K562 (cell line): ENCODE results near the gene ZFP64.

Source experiments
- ATF1 ChIP-seq, 2 experiments: fragments of 450-650 bp in 1 of 2; IDR thresholded peaks; 2 replicates each; pipeline ENCODE4 v1.6.1; 2016; ENCODE audit warnings: missing compliant biosample characterization in 1 of 2, missing genetic modification characterization in 1 of 2
- BCL6 ChIP-seq: fragments of 250-450 bp; sonication (Bioruptor Pico); IDR thresholded peaks from 2 replicates; pipeline ENCODE4 v1.4.0; 2020
- BRCA1 ChIP-seq, 2 experiments: fragments of 450-650 bp in 1 of 2; sonication (generic) in 1 of 2; formaldehyde crosslinking in 1 of 2; IDR thresholded peaks; 2 replicates each; pipeline versions ENCODE4 v1.5.0 to v1.6.1; 2017 to 2020; ENCODE audit warnings: mild to moderate bottlenecking in 1 of 2, missing genetic modification reagents in 1 of 2
- EP300 ChIP-seq: IDR thresholded peaks from 2 replicates; pipeline ENCODE4 v1.6.1; 2012; ENCODE audit warnings: low read length, improper control_type of control experiment
- ETV1 ChIP-seq: fragments of 450-650 bp; conservative IDR thresholded peaks from 2 replicates; pipeline ENCODE4 v1.6.1; 2016; ENCODE audit warnings: missing genetic modification characterization, control low read depth, low read depth, missing compliant biosample characterization
- EZH2 ChIP-seq: IDR thresholded peaks from 2 replicates; pipeline ENCODE4 v1.6.1; 2012; ENCODE audit warnings: low read depth, mild to moderate bottlenecking, inconsistent platforms, low read length, borderline replicate concordance
- GATAD2B ChIP-seq: fragments of 450-650 bp; IDR thresholded peaks from 2 replicates; pipeline ENCODE4 v1.6.1; 2017; ENCODE audit warnings: mild to moderate bottlenecking, borderline replicate concordance
- ZFX ChIP-seq: sonication (generic); formaldehyde crosslinking; IDR thresholded peaks from 2 replicates; pipeline ENCODE4 v1.8.0; 2022; ENCODE audit warnings: mild to moderate bottlenecking, missing genetic modification reagents, moderate library complexity
- ZNF282 ChIP-seq: sonication (generic); formaldehyde crosslinking; IDR thresholded peaks from 2 replicates; pipeline ENCODE4 v1.8.1; 2023; ENCODE audit warnings: missing genetic modification reagents
- TF ChIP-seq, protein P1 (sequence below): fragments of 450-650 bp; IDR thresholded peaks from 2 replicates; pipeline ENCODE4 v1.6.1; 2016; ENCODE audit warnings: mild to moderate bottlenecking
- TF ChIP-seq, protein P2 (sequence below), 3 experiments: IDR thresholded peaks in 2 of 3; conservative IDR thresholded peaks in 1 of 3; 2 replicates each; pipeline ENCODE4 v1.5.1; 2011 to 2012; ENCODE audit warnings: low read length in 3 of 3, mild to moderate bottlenecking in 3 of 3, control low read depth in 2 of 3, improper control_type of control experiment in 1 of 3, inconsistent platforms in 1 of 3, low read depth in 1 of 3, mixed read lengths in 1 of 3, moderate library complexity in 1 of 3; ENCODE audit not compliant: insufficient read depth in 2 of 3

DNA sequence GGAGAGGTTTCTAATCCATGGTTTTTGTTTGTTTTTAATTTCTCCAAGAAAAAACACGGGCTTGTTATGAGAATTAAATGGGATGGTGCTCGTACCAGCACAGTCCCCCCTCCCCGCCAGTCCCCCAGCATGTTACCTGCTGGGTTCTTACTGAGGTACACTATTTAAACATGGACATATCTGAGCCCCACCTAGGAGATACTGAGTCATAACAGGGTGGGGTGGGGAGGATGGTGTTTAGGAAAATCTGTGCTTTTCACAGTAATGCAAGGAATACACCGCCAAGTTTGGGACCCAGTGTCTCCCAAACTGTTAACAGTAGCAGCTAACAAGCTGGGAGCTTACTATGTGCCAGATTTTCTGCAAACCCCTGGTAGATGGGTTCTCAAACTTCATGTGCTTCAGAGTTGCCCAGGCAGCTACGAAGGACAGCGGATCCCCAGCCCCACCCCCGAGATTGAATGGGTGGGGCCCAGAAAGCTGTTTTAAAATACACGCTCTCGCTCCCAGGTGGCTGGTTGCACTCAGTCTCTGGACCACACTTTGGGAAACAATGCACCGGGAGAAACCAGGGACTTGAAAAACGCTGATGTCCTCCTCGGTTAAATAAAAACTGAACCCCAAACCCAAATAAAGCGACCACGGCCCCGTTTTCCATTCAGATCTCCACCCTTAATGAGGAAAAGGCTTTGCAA is 995 bp downstream of the ZFP64 start:
- TF ChIP-seq, protein P1, sequence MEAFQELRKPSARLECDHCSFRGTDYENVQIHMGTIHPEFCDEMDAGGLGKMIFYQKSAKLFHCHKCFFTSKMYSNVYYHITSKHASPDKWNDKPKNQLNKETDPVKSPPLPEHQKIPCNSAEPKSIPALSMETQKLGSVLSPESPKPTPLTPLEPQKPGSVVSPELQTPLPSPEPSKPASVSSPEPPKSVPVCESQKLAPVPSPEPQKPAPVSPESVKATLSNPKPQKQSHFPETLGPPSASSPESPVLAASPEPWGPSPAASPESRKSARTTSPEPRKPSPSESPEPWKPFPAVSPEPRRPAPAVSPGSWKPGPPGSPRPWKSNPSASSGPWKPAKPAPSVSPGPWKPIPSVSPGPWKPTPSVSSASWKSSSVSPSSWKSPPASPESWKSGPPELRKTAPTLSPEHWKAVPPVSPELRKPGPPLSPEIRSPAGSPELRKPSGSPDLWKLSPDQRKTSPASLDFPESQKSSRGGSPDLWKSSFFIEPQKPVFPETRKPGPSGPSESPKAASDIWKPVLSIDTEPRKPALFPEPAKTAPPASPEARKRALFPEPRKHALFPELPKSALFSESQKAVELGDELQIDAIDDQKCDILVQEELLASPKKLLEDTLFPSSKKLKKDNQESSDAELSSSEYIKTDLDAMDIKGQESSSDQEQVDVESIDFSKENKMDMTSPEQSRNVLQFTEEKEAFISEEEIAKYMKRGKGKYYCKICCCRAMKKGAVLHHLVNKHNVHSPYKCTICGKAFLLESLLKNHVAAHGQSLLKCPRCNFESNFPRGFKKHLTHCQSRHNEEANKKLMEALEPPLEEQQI: no peak
- TF ChIP-seq ZNF282: no peak
- no peak for TF ChIP-seq ZFX (CRISPR knock-in tag)
- TF ChIP-seq, protein P2, sequence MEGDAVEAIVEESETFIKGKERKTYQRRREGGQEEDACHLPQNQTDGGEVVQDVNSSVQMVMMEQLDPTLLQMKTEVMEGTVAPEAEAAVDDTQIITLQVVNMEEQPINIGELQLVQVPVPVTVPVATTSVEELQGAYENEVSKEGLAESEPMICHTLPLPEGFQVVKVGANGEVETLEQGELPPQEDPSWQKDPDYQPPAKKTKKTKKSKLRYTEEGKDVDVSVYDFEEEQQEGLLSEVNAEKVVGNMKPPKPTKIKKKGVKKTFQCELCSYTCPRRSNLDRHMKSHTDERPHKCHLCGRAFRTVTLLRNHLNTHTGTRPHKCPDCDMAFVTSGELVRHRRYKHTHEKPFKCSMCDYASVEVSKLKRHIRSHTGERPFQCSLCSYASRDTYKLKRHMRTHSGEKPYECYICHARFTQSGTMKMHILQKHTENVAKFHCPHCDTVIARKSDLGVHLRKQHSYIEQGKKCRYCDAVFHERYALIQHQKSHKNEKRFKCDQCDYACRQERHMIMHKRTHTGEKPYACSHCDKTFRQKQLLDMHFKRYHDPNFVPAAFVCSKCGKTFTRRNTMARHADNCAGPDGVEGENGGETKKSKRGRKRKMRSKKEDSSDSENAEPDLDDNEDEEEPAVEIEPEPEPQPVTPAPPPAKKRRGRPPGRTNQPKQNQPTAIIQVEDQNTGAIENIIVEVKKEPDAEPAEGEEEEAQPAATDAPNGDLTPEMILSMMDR (IDR thresholded peaks at IDR 0.05 in 2 of 3, conservative IDR thresholded peaks at IDR 0.05 in 1 of 3; ENCODE audit: insufficient read depth in 2 of 3, low read depth in 1 of 3, low read length in 3 of 3): no peak
- no peak for TF ChIP-seq BRCA1 (IDR thresholded peaks at IDR 0.05)
- no peak for TF ChIP-seq BRCA1 (CRISPR knock-in tag; IDR thresholded peaks at IDR 0.05)
- TF ChIP-seq BCL6 (CRISPR knock-in tag): no peak
- no peak for TF ChIP-seq EZH2
- no peak for TF ChIP-seq EP300
- TF ChIP-seq ETV1 (tag): no peak
- TF ChIP-seq GATAD2B: no peak
- TF ChIP-seq ATF1 (CRISPR knock-in tag; IDR thresholded peaks at IDR 0.05): no peak
- TF ChIP-seq ATF1 (tag; IDR thresholded peaks at IDR 0.05): no peak
